Mucosa of rectum (tissue), 2 donors: ENCODE results near the gene HMOX1.

Source experiments
- H3K27ac ChIP-seq, 2 donors: one replicate each; pipeline ENCODE4 v1.7.0; 2013; ENCODE audit warnings: inconsistent platforms in 2 of 2, low read depth in 2 of 2, low read length in 2 of 2
- H3K27me3 ChIP-seq, 2 donors: one replicate each; pipeline ENCODE4 v1.7.0; 2013; ENCODE audit warnings: low read length in 2 of 2; ENCODE audit not compliant: control insufficient read depth in 2 of 2, insufficient read depth in 2 of 2
- H3K36me3 ChIP-seq, 2 donors: one replicate each; pipeline ENCODE4 v1.7.0; 2013; ENCODE audit warnings: low read length in 2 of 2; ENCODE audit not compliant: control insufficient read depth in 2 of 2, insufficient read depth in 2 of 2
- H3K4me1 ChIP-seq, 2 donors: one replicate each; pipeline ENCODE4 v1.7.0; 2013; ENCODE audit warnings: low read length in 2 of 2, mild to moderate bottlenecking in 1 of 2; ENCODE audit not compliant: control insufficient read depth in 2 of 2, insufficient read depth in 2 of 2
- H3K4me3 ChIP-seq, 2 donors: one replicate each; pipeline ENCODE4 v1.7.0; 2013; ENCODE audit warnings: low read length in 2 of 2
- H3K9ac ChIP-seq, 2 donors: one replicate each; pipeline ENCODE4 v1.7.0; 2013; ENCODE audit warnings: low read length in 2 of 2, low read depth in 1 of 2, mild to moderate bottlenecking in 1 of 2
- H3K9me3 ChIP-seq, 2 donors: one replicate each; pipeline ENCODE4 v1.7.0; 2013; ENCODE audit warnings: low read length in 2 of 2; ENCODE audit not compliant: control insufficient read depth in 2 of 2
- donor health status: healthy.
- donor health status: Normal muscosa, but diverticular disease.

Gene HMOX1

DNA sequence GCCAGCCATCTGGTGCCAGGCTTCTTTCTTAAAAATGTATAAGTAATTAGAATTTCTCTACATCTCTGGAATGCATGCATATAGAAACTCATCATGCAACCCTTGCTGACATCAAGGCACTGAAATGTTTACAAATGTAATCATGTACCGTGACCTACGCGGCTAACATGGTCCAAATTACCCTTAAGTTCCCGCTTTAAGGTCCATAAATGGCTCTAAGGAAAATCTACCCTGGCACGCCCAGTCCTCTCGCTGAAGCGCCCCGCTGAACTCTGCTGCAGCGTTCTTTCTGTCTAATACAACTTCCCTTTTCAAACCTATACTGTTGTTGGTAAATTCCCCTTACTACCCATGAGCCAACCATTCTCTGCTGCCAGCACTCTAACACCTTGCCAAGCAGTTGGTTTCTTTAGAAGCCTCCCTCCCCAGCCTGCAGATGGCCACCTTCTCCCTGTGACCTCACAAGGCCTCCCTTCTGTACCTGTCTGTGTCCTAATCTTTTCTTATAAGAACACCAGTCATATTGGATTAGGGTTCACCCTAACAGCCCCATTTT lies 13.5 kb upstream of the HMOX1 start:
- Histone ChIP-seq H3K4me3 (no peak overlapping the region), H3K36me3 (no peaks in the 10 kb centered on the region), H3K4me1 (peaks cover 6 to 22% of the 10 kb centered on the region in 2 donors), H3K27ac (peak overlapping the region; percentile 6 to 48), H3K9me3 (no peaks in the 10 kb centered on the region), H3K27me3 (no peaks in the 10 kb centered on the region), H3K9ac (peak overlapping the region in 1 of 2 donors; percentile 21)

DNA sequence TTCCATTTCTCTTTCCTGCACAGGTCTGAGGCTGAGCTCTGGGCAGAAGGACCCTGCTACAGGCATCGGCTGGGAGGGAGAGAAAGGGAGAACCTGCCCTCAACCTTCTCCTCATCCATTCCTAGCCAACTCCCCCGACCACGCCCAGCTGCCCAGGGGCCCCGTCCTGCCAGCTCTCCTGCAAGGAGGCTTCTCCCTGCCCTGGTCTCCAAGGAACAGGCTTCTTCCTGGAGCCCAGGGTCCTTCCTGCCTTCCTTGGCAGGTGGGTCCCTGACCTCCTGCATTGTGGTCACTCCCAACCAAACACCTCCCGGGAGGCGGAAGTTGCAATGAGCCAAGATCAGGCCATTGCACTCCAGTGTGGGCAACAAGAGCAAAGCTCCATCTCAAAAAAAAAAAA lies 12.5 kb upstream of the HMOX1 start:
- H3K4me1 ChIP-seq, result peaks cover 6 to 22% of the 10 kb centered on the region in 2 donors
- no peak overlapping the region for H3K27ac ChIP-seq
- no peaks in the 10 kb centered on the region for H3K27me3 ChIP-seq
- no peak overlapping the region for H3K9ac ChIP-seq
- no peak overlapping the region for H3K4me3 ChIP-seq
- no peaks in the 10 kb centered on the region for H3K9me3 ChIP-seq
- H3K36me3 ChIP-seq, result no peaks in the 10 kb centered on the region

DNA sequence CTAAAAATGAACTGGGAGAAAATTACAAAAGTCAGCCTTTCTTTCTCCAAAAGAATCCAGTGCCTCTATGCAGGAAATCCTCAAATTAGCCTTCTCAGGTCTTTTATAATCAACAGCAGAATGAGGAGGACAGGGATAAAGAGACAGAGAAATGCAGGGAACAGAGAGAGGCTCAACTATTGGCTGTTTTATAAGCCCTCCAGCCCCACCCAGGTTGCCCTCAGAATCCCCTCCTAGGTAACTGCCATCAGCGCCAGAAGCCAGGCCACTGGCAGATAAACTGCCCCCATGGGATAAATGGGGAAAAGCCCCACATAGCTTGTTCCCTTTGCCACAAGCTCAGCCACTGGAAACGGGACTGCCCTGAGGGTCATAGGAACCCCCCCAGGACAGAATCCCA lies 10.9 kb upstream of the HMOX1 start:
- Histone ChIP-seq H3K36me3 (no peaks in the 10 kb centered on the region), H3K27ac (no peak overlapping the region), H3K4me3 (no peak overlapping the region), H3K9me3 (no peaks in the 10 kb centered on the region), H3K27me3 (no peaks in the 10 kb centered on the region), H3K9ac (no peak overlapping the region), H3K4me1 (peaks cover 6 to 24% of the 10 kb centered on the region in 2 donors)

DNA sequence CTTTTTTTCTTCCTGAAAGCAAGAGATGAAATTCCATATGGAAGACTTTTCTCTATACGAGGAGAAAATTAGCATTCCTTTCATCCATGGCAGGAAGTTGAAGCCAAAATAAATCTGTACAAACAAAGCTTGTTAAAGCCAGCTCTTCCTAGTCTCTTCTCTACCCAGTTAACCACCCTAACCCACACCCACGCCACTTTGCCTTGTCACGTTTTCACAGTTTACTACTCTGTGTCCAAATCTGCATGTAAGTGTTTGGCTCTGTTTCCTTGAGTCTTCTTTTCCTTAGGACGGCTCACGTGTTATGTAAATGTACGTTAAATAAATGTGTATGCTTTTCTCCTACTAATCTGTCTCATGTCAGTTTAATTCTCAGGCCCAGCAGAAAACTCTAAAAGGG lies 7.1 kb upstream of the HMOX1 start:
- Histone ChIP-seq H3K9ac (no peak overlapping the region), H3K27ac (no peak overlapping the region), H3K4me3 (no peak overlapping the region), H3K27me3 (no peaks in the 10 kb centered on the region), H3K36me3 (no peaks in the 10 kb centered on the region), H3K4me1 (peaks cover 27 to 33% of the 10 kb centered on the region in 2 donors), H3K9me3 (no peaks in the 10 kb centered on the region)

DNA sequence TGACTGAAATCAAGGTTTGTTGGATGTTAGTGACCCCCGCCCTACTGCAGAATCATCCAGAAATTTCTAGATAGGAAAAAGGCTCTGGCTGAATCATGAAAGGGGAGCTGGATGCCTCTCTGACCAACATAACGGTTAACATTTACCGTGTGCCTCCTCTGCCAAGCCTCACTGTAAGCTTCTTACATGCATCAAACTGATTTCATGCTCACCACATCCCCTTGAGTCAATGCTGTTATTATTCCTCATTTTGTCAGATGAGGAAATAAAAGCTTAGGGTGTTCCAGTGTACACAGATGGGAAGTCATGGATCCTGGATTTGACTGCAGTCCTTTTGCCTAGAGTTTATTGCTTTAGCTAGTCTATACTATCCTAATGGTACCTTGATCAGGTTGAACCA lies 5.9 kb upstream of the HMOX1 start:
- no peak overlapping the region for H3K4me3 ChIP-seq
- peaks cover 37% of the 10 kb centered on the region in 2 donors for H3K4me1 ChIP-seq
- H3K9me3 ChIP-seq, result no peaks in the 10 kb centered on the region
- no peak overlapping the region for H3K27ac ChIP-seq
- H3K27me3 ChIP-seq, result no peaks in the 10 kb centered on the region
- no peaks in the 10 kb centered on the region for H3K36me3 ChIP-seq
- no peak overlapping the region for H3K9ac ChIP-seq

GRCh38 chr22:35375526-35375925 lies 5.4 kb upstream of the HMOX1 start:
- Histone ChIP-seq H3K4me3 (no peak overlapping the region), H3K36me3 (no peaks in the 10 kb centered on the region), H3K4me1 (peaks cover 42% of the 10 kb centered on the region in 2 donors), H3K27ac (no peak overlapping the region), H3K9me3 (no peaks in the 10 kb centered on the region), H3K27me3 (no peaks in the 10 kb centered on the region), H3K9ac (no peak overlapping the region)

GRCh38 chr22:35376728-35377472 lies 4.0 kb upstream of the HMOX1 start:
- Histone ChIP-seq H3K27ac (peak overlapping the region; percentile 81 to 87), H3K36me3 (no peaks in the 10 kb centered on the region), H3K9ac (peak overlapping the region; percentile 60), H3K4me3 (peak overlapping the region; percentile 5 to 57), H3K27me3 (no peaks in the 10 kb centered on the region), H3K4me1 (peaks cover 49 to 51% of the 10 kb centered on the region in 2 donors), H3K9me3 (no peaks in the 10 kb centered on the region)

DNA sequence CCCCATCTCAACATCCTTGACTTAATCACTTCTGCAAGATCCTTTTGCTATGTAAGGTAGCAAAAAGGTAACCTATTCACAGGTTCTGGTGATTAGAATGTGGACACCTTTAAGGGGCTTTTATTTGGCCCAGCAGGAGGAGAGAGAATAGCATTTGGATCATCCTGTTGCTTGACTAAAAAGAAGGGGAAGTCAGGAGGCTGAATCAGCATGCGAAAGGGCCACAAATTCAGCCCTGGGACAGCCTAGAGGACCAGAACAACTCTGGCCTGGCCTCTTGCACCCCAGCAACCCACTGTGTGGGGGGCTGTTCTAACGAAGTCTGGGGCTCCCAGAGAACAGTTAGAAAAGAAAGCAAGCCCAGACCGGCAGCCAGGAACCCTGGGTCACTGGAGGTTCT lies 3.2 kb upstream of the HMOX1 start:
- peaks cover 46 to 49% of the 10 kb centered on the region in 2 donors for H3K4me1 ChIP-seq
- no peak overlapping the region for H3K9ac ChIP-seq
- H3K4me3 ChIP-seq, result no peak overlapping the region
- no peaks in the 10 kb centered on the region for H3K27me3 ChIP-seq
- H3K27ac ChIP-seq, result peak overlapping the region; percentile 81 to 87
- no peaks in the 10 kb centered on the region for H3K36me3 ChIP-seq
- no peaks in the 10 kb centered on the region for H3K9me3 ChIP-seq

DNA sequence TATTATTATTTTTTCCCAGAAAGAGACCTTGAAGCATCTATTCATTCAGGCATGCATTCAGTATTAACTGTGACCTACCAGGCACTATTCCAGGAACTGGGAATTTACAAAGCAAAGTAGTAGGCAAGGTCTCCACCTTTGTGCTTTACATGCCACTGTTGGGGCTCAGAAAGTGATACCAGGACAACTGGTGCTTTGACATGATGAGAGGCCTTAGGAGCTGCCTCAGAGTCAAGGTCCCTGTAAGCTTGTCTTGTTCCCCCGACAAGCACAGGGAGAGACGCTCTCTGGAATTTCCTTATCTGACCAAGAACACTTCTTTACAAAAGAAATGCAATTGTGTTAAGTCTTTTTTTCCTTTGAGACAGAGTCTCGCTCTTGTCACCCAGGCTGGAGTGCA lies 2.3 kb upstream of the HMOX1 start:
- H3K4me3 ChIP-seq, result peak overlapping the region in 1 of 2 donors; percentile 41
- peak overlapping the region; percentile 81 to 87 for H3K27ac ChIP-seq
- H3K27me3 ChIP-seq, result no peaks in the 10 kb centered on the region
- H3K4me1 ChIP-seq, result peaks cover 46 to 49% of the 10 kb centered on the region in 2 donors
- no peaks in the 10 kb centered on the region for H3K9me3 ChIP-seq
- peak overlapping the region in 1 of 2 donors; percentile 14 for H3K9ac ChIP-seq
- peaks cover 6% of the 10 kb centered on the region in 2 donors for H3K36me3 ChIP-seq

DNA sequence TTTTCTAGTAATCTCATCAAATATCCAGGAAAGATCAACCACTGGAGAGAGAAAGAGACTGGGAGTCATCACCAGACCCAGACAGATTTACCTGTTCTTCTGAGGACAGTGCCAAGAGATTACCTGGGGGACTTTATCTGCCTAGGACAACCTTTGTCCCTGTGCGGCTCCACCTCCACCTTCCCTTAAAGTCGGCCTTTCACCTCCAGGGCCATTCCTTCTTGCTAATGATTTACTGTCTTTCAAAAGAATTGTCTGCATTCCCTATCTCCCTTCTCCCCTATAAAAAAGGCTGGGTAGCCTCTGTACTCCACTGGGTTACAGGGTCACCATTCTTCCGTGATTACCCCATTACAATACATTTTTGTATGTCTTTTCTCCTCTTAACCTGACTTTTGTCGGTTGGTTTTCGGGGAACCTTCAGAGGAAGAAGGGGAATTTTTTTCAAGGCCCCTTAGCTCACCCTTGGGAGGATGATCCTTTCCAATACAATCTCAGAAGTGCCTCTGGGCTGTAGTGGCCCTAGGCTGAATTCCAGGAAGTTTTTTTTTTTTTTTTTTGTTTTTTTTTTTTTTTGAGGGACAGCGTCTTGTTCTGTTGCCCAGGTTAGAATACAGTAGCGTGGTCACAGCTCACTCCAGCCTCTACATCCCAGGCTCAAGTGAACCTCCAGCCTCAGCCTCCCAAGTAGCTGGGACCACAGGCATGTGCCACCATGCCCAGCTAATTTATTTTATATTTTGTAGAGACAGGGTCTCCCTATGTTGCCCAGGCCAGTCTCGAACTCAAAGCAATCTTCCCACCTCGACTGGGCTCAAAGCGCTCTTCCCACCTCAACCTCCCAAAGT lies 1.5 kb upstream of the HMOX1 start:
- H3K4me1 ChIP-seq, result peaks cover 46 to 47% of the 10 kb centered on the region in 2 donors
- no peaks in the 10 kb centered on the region for H3K27me3 ChIP-seq
- H3K9me3 ChIP-seq, result no peaks in the 10 kb centered on the region
- peak overlapping the region in 1 of 2 donors; percentile 41 for H3K4me3 ChIP-seq
- H3K9ac ChIP-seq, result peak overlapping the region in 1 of 2 donors; percentile 26
- H3K27ac ChIP-seq, result peak overlapping the region; percentile 81 to 87
- H3K36me3 ChIP-seq, result peaks cover 6 to 8% of the 10 kb centered on the region in 2 donors
